K562 (cell line): ENCODE measurements around the gene SLC66A3. TPM values are rescaled to one million over a fixed set of nuclear protein-coding genes. Genes with fewer than 3 reads are reported as not detected.
A peak's percentile ranks its signal among the peaks of the same experiment; 100 is the strongest.

Source experiments
- GMEB1 ChIP-seq: fragments of 250-450 bp; sonication (Bioruptor Pico); IDR thresholded peaks from 2 replicates; pipeline ENCODE4 v1.4.0; 2020; ENCODE audit warnings: mild to moderate bottlenecking
- MYC ChIP-seq, 2 experiments: fragments of 250-450 bp in 1 of 2; sonication (Bioruptor Pico) in 1 of 2; IDR thresholded peaks; 2 replicates each; pipeline versions ENCODE4 v1.5.1 to v1.6.1; 2012 to 2021; ENCODE audit warnings: low read depth in 2 of 2, borderline replicate concordance in 1 of 2, improper control_type of control experiment in 1 of 2, low read length in 1 of 2, mild to moderate bottlenecking in 1 of 2, moderate library complexity in 1 of 2
- ZNF143 ChIP-seq: sonication (generic); formaldehyde crosslinking; IDR thresholded peaks from 2 replicates; pipeline ENCODE4 v1.9.0; 2022; ENCODE audit warnings: mild to moderate bottlenecking, missing genetic modification reagents
- polyA plus RNA-seq, 8 experiments: library from polyadenylated mRNA; depleted of rRNA in 4 of 8; stranded (reverse) in 5 of 8; unstranded in 3 of 8; fragments of >200 nt; fragmentation: Nextera tagmentation in 2 of 8; fragmentation: Illumina TruSeq in 1 of 8; extraction: Ambion mirVana in 2 of 8; extraction: Trizol in 1 of 8; gene quantifications; 2 replicates each; pipeline versions ENCODE4 v1.2.1 to v1.2.3, GENCODE V29; 2011 to 2014; ENCODE audit warnings: inconsistent platforms in 1 of 8, missing spikeins in 1 of 8
- total RNA-seq, 7 experiments: library from RNA; depleted of rRNA in 6 of 7; stranded (reverse); fragments of >200 nt in 6 of 7; fragmentation: Illumina TruSeq in 2 of 7; extraction: Trizol in 2 of 7; gene quantifications; 2 replicates each; pipeline versions ENCODE4 v1.2.1 to v1.2.3, GENCODE V29; 2011 to 2021; ENCODE audit warnings: low replicate concordance in 1 of 7
- TF ChIP-seq, protein P1 (sequence below), 2 experiments: fragments of 450-650 bp; formaldehyde crosslinking in 1 of 2; IDR thresholded peaks; 2 replicates each; pipeline versions ENCODE4 v1.4.0 to v1.6.1; 2014 to 2020; ENCODE audit warnings: mild to moderate bottlenecking in 2 of 2, borderline replicate concordance in 1 of 2, low read depth in 1 of 2
- TF ChIP-seq, protein P2 (sequence below): sonication (generic); formaldehyde crosslinking; IDR thresholded peaks from 2 replicates; pipeline ENCODE4 v1.8.0; 2022; ENCODE audit warnings: missing genetic modification reagents, mild to moderate bottlenecking, borderline replicate concordance

The SLC66A3 gene
- total and polyA plus RNA-seq, 9 of the 15 experiments (the other 6 are each of a cell fraction or from before 2014, with no cell fraction given), result 2.8 to 30.0 (median 9.1) TPM

GRCh38 chr2:11129598-11130449, 25.4 kb upstream of the SLC66A3 start (continued):
- TF ChIP-seq, protein P1, sequence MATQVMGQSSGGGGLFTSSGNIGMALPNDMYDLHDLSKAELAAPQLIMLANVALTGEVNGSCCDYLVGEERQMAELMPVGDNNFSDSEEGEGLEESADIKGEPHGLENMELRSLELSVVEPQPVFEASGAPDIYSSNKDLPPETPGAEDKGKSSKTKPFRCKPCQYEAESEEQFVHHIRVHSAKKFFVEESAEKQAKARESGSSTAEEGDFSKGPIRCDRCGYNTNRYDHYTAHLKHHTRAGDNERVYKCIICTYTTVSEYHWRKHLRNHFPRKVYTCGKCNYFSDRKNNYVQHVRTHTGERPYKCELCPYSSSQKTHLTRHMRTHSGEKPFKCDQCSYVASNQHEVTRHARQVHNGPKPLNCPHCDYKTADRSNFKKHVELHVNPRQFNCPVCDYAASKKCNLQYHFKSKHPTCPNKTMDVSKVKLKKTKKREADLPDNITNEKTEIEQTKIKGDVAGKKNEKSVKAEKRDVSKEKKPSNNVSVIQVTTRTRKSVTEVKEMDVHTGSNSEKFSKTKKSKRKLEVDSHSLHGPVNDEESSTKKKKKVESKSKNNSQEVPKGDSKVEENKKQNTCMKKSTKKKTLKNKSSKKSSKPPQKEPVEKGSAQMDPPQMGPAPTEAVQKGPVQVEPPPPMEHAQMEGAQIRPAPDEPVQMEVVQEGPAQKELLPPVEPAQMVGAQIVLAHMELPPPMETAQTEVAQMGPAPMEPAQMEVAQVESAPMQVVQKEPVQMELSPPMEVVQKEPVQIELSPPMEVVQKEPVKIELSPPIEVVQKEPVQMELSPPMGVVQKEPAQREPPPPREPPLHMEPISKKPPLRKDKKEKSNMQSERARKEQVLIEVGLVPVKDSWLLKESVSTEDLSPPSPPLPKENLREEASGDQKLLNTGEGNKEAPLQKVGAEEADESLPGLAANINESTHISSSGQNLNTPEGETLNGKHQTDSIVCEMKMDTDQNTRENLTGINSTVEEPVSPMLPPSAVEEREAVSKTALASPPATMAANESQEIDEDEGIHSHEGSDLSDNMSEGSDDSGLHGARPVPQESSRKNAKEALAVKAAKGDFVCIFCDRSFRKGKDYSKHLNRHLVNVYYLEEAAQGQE (IDR thresholded peaks at IDR 0.05; ENCODE audit: borderline replicate concordance), result peak; percentile 69; the same call in 1 of the 2 replicates
- TF ChIP-seq, protein P1 (CRISPR knock-in tag; IDR thresholded peaks at IDR 0.05; ENCODE audit: low read depth), result no peak
- TF ChIP-seq MYC (IDR thresholded peaks at IDR 0.05; ENCODE audit: low read depth, low read length) (peak; percentile 23; the same call in 1 of the 2 replicates), MYC (CRISPR knock-in tag; IDR thresholded peaks at IDR 0.05; ENCODE audit: borderline replicate concordance, low read depth) (no peak), ZNF143 (CRISPR knock-in tag) (0 out of 2 replicates have a peak, but pooled peaks have one; percentile 14), GMEB1 (CRISPR knock-in tag) (no peak)
- TF ChIP-seq, protein P2, sequence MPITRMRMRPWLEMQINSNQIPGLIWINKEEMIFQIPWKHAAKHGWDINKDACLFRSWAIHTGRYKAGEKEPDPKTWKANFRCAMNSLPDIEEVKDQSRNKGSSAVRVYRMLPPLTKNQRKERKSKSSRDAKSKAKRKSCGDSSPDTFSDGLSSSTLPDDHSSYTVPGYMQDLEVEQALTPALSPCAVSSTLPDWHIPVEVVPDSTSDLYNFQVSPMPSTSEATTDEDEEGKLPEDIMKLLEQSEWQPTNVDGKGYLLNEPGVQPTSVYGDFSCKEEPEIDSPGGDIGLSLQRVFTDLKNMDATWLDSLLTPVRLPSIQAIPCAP (CRISPR knock-in tag), result no peak
